Stimulated activated CD4-positive, alpha-beta T cell treated with anti-CD3 and anti-CD28 coated beads, Interleukin-1b, Interleukin-23, amount 100 ng/mL, for 24 hours (primary cell): ENCODE results near the gene ANKRD6.

Experiments
- DNase-seq, 4 experiments: peaks; one replicate each; pipeline ENCODE4 v3.0.0-alpha.2; 2020; ENCODE audit warnings: low read depth in 4 of 4, low spot score in 1 of 4

Gene ANKRD6

GRCh38 chr6:89555806-89556205, 122.9 kb downstream of the ANKRD6 start:
- no peak for DNase-seq

- DNase-seq = no peak
Measured at GRCh38 chr6:89559487-89559886, 126.5 kb downstream of the ANKRD6 start.

GRCh38 chr6:89562093-89562973, 129.4 kb downstream of the ANKRD6 start:
- no peak for DNase-seq

GRCh38 chr6:89563866-89564265, 130.9 kb downstream of the ANKRD6 start:
- DNase-seq = no peak

- no peak for DNase-seq
Measured at GRCh38 chr6:89564752-89565427, 131.9 kb downstream of the ANKRD6 start.

GRCh38 chr6:89566008-89566800, 133.3 kb downstream of the ANKRD6 start:
- no peak for DNase-seq

- DNase-seq = no peak
Measured at GRCh38 chr6:89566930-89567629, 134.1 kb downstream of the ANKRD6 start.

GRCh38 chr6:89567630-89568390, 134.9 kb downstream of the ANKRD6 start:
- no peak for DNase-seq

GRCh38 chr6:89574910-89575561, 142.1 kb downstream of the ANKRD6 start:
- DNase-seq = no peak

GRCh38 chr6:89575562-89575960, 142.6 kb downstream of the ANKRD6 start:
- no peak for DNase-seq

- DNase-seq = no peak
Measured at GRCh38 chr6:89580997-89581666, 148.2 kb downstream of the ANKRD6 start.

- no peak for DNase-seq
Measured at GRCh38 chr6:89581689-89582088, 148.7 kb downstream of the ANKRD6 start.

- no peak for DNase-seq
Measured at GRCh38 chr6:89582669-89583325, 149.8 kb downstream of the ANKRD6 start.

GRCh38 chr6:89583559-89583958, 150.6 kb downstream of the ANKRD6 start:
- DNase-seq = no peak

- DNase-seq = no peak
Measured at GRCh38 chr6:89584539-89584938, 151.6 kb downstream of the ANKRD6 start.

- no peak for DNase-seq
Measured at GRCh38 chr6:89585154-89585553, 152.2 kb downstream of the ANKRD6 start.

GRCh38 chr6:89589297-89590025, 156.5 kb downstream of the ANKRD6 start:
- no peak for DNase-seq

- DNase-seq = no peak
Measured at GRCh38 chr6:89590133-89590532, 157.2 kb downstream of the ANKRD6 start.
